Aorta (tissue), 5 donors: ENCODE results near the gene LTO1. TPM values are rescaled to one million over a fixed set of nuclear protein-coding genes. Genes with fewer than 3 reads are reported as not detected.
"Not testable (repeated sequence)": the region's sequence is repeated elsewhere in the genome, so short reads cannot be mapped to it uniquely, and the experiment has no call there.

Source experiments
- ATAC-seq: fragments of 200-7000 bp; cut with Tn5 transposase; one replicate; pipeline ENCODE4 v1.9.1; 2022; ENCODE audit warnings: moderate library complexity; ENCODE audit not compliant: low FRiP score
- DNase-seq, 2 donors: peaks; one replicate each; pipeline ENCODE4 v3.0.0-alpha.2; 2020
- H3K27ac ChIP-seq, 2 donors: one replicate each; pipeline ENCODE4 v1.5.1; 2013; ENCODE audit warnings: low read length in 2 of 2, mild to moderate bottlenecking in 2 of 2, moderate library complexity in 2 of 2, control low read depth in 1 of 2, inconsistent platforms in 1 of 2, low read depth in 1 of 2
- H3K27me3 ChIP-seq, 2 donors: one replicate each; pipeline ENCODE4 v1.6.1; 2013; ENCODE audit warnings: control low read depth in 1 of 2, low read length in 1 of 2, mild to moderate bottlenecking in 1 of 2, moderate library complexity in 1 of 2; ENCODE audit not compliant: insufficient read depth in 2 of 2, control insufficient read depth in 1 of 2
- H3K36me3 ChIP-seq, 2 donors: one replicate each; pipeline ENCODE4 v1.6.1; 2013; ENCODE audit warnings: control low read depth in 1 of 2, low read length in 1 of 2, mild to moderate bottlenecking in 1 of 2; ENCODE audit not compliant: insufficient read depth in 2 of 2, control insufficient read depth in 1 of 2
- H3K4me1 ChIP-seq, 2 donors: one replicate each; pipeline ENCODE4 v1.6.1; 2013; ENCODE audit warnings: low read length in 2 of 2, control low read depth in 1 of 2, mild to moderate bottlenecking in 1 of 2, moderate library complexity in 1 of 2; ENCODE audit not compliant: insufficient read depth in 2 of 2, control insufficient read depth in 1 of 2
- H3K4me3 ChIP-seq, 2 donors: one replicate each; pipeline ENCODE4 v1.5.1; 2013; ENCODE audit warnings: low read length in 2 of 2, control low read depth in 1 of 2, mild to moderate bottlenecking in 1 of 2
- H3K9me3 ChIP-seq: one replicate; pipeline ENCODE4 v1.6.1; 2013; ENCODE audit warnings: mild to moderate bottlenecking, low read length; ENCODE audit not compliant: control insufficient read depth
- WGBS, 2 donors: extraction: QIAGEN DNeasy Blood & Tissue Kit; methylation state at CpG; one replicate each; pipeline ENCODE4 v1.1.7; 2013; 5-methylcytosine and 5-hydroxymethylcytosine counted together
- intact Hi-C, 2 donors: fragments of 100-400 bp; cut with DNase I; formaldehyde crosslinking; loops; one replicate each; pipeline versions ENCODE4 v1.14.2 to v1.15.0; 2022
- polyA plus RNA-seq, 2 donors: library from polyadenylated mRNA; stranded (reverse); fragments of 200-250 nt; gene quantifications; one replicate each; pipeline ENCODE4 v1.2.3, GENCODE V29; 2013
- total RNA-seq, 2 donors: library from RNA; stranded (reverse); fragmentation: NEBNext Ultra II Directional; extraction: Animal tissue kit (Norgen Biotek cat#: 25700); gene quantifications; one replicate each; pipeline ENCODE4 v1.2.1, GENCODE V29; 2021
- donor health status: healthy with polysubstance abuse.
- donor health status: Bipolar disorder and iron deficiency.
- donor health status: DM: no; HTN: no; CAD: no.
- donor health status: DM: no; HTN: no; CAD: no.
- donor health status: DM: yes; HTN: yes; CAD: no.

The LTO1 gene
- total and polyA plus RNA-seq, 4 donors: 4.6 to 34.5 (median 26.6) TPM

DNA sequence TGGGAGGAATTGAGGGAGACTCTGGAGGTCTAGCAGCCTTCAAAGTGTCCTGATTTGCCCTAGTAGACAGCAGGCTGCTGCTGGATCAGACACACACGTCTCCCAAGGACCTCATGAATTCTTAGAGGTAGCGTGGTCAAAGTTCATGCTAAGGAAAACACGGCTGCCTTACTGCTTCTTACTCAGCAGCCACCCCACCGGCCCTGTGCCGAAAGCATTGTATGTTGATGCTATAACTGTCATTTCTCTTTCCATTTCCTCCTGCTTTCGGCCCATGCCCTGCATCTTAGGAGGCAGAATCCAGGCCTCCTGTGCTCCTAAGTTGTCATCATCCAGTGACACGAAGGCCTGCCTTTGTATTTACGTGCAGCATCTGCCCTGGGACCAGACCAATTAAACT, 44.7 kb downstream of the LTO1 start:
- ATAC-seq (no peak), DNase-seq (no peak)
- H3K36me3 ChIP-seq: no peaks in the 10 kb centered on the region
- no peak overlapping the region for H3K4me3 ChIP-seq
- H3K4me1 ChIP-seq: no peaks in the 10 kb centered on the region
- no peaks in the 10 kb centered on the region for H3K9me3 ChIP-seq
- H3K27me3 ChIP-seq: no peaks in the 10 kb centered on the region
- 90 to 91% methylated on average over 8 of the region's 8 CpGs for WGBS, 2 donors
- intact Hi-C loops: no loop called here
- H3K27ac ChIP-seq: no peak overlapping the region

DNA sequence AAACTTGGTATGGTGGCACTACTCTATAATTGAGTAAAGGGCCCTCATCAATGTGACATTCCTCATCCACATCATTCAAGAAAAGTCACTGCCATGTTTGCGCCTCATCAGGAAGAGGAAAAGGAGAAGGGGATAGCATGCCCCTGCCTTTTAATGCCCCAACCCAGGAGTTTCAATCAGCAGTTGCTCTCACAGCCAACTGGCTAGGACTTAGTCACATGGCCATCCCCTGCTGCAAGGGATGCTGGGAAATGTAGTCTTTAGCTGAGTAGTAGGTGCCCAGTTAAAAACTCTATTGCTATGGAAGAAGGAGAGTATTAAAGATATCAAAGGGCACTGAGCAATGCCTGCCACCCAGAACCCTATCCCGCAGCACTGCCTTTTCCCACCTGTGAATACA, 45.1 kb downstream of the LTO1 start:
- no peak for ATAC-seq
- H3K27me3 ChIP-seq: no peaks in the 10 kb centered on the region
- 92 to 98% methylated on average over 2 of the region's 2 CpGs for WGBS, 2 donors

DNA sequence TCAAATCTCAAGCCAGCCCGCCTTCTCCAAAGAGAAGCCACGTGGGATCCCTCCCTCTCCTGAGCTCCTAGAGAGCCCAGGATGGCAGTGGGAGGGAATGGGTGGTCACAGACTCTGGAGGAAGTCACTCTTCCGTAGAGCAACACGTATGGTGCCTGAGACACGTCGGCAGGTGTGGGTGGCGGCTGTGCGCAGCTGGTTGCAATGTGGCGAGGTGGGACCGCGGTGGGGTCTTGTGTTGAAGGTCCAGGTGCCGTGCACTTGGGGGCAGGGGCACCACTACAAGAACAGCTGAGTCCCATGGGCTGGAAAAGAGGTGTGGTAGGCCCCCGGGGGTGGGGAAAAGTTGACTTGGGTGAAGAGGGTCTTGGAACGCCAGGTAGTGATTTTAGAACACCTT, 47.6 kb downstream of the LTO1 start:
- Histone ChIP-seq H3K9me3 (no peaks in the 10 kb centered on the region), H3K36me3 (no peaks in the 10 kb centered on the region), H3K27me3 (no peaks in the 10 kb centered on the region), H3K4me1 (no peaks in the 10 kb centered on the region), H3K4me3 (no peak overlapping the region), H3K27ac (no peak overlapping the region)
- WGBS, 2 donors: 83 to 84% methylated on average over 14 of the region's 14 CpGs
- ATAC-seq (no peak), DNase-seq (no peak)
- intact Hi-C loops: no loop called here

More for the DNA sequence above, 45.1 kb downstream of the LTO1 start:
- Histone ChIP-seq H3K27ac (no peak overlapping the region), H3K4me3 (no peak overlapping the region), H3K36me3 (no peaks in the 10 kb centered on the region), H3K9me3 (no peaks in the 10 kb centered on the region), H3K4me1 (no peaks in the 10 kb centered on the region)
- intact Hi-C loops: no loop called here
- DNase-seq: no peak

DNA sequence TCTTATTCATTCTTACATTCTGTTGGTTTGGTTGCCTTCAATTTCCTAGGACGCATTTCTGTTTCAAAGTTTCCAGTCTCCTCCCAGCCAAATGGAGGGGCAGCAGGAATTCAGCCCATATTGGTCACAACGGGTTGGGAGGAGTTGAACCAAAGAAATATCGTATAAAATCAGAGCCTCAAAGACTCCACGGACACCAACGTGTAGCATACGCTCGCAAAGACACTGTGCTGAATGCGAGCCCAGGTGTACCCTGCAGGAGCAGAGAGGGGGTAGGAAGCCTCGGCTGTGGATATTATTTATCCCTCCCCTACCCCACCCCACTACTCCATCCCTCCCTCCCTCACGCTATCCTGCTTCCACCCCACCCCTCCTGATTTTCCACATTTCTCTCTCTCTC, 49.7 kb downstream of the LTO1 start:
- H3K9me3 ChIP-seq: no peaks in the 10 kb centered on the region
- ATAC-seq: no peak
- H3K27ac ChIP-seq: no peak overlapping the region
- H3K4me3 ChIP-seq: no peak overlapping the region
- no peaks in the 10 kb centered on the region for H3K4me1 ChIP-seq
- 80 to 83% methylated on average over 10 of the region's 10 CpGs for WGBS, 2 donors
- H3K27me3 ChIP-seq: no peaks in the 10 kb centered on the region
- no peak for DNase-seq
- intact Hi-C loops: no loop called here
- H3K36me3 ChIP-seq: no peaks in the 10 kb centered on the region

DNA sequence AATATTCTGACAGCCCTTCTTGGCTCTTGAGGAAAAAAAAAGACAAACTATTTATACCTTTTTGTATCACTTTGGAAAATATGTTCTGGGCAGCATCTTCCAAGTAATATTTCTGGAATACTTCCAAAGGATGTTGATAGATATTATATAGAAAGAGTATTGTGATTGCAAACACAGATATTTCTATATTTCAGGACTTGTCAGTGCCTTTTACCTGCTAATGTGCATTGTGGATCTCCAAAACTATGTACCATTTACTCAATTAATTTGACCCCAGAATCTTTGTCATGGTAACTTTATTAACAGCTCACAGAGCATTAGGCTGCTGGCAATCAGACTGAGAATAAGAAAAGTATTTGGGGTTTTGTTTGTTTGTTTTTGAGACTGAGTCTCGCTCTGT, 50.9 kb downstream of the LTO1 start:
- no peaks in the 10 kb centered on the region for H3K9me3 ChIP-seq
- DNase-seq (no peak), ATAC-seq (no peak)
- intact Hi-C loops: loop anchor here in 1 of 2 donors (5.0 kb wide), 1 partner anchor 117 kb away; no protein-coding TSS in a partner anchor
- H3K4me3 ChIP-seq: no peak overlapping the region
- H3K27me3 ChIP-seq: no peaks in the 10 kb centered on the region
- H3K36me3 ChIP-seq: no peaks in the 10 kb centered on the region
- no peak overlapping the region for H3K27ac ChIP-seq
- H3K4me1 ChIP-seq: no peaks in the 10 kb centered on the region
- 71 to 75% methylated on average over 1 of the region's 1 CpG for WGBS, 2 donors

DNA sequence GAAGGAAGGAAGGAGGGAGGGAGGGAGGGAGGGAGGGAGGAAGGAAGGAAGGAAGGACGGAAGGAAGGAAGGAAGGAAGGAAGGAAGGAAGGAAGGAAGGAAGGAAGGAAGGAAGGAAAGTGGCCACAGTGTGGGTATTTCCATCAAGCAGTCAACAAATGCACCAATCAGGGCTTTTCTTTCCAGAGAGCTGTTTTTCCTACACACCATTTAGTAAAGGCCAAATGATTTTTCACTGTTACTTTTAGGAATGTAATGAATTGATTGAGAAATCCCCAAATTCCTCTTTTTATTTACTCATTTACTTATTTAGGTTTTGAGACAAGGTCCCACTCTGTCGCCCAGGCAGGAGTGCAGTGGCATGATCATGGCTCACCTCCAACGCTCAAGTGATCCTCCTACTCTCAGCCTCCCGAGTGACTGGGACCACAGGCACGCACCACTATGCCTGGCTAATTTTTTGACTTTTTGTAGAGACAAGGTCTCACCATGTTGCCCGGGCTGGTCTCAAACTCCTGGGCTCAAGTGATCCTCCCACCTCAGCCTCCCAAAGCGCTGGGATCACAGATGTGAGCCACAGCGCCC, 53.0 kb downstream of the LTO1 start:
- 75 to 80% methylated on average over 7 to 8 of the region's 8 CpGs for WGBS, 2 donors
- not testable (repeated sequence) for ATAC-seq, H3K27ac ChIP-seq, H3K4me3 ChIP-seq, H3K27me3 ChIP-seq, H3K9me3 ChIP-seq, H3K4me1 ChIP-seq, H3K36me3 ChIP-seq
- intact Hi-C loops: loop anchor here in 1 of 2 donors (5.0 kb wide), 1 partner anchor 115 kb away; no protein-coding TSS in a partner anchor
- peak in 1 of 2 donors; percentile 24 for DNase-seq

DNA sequence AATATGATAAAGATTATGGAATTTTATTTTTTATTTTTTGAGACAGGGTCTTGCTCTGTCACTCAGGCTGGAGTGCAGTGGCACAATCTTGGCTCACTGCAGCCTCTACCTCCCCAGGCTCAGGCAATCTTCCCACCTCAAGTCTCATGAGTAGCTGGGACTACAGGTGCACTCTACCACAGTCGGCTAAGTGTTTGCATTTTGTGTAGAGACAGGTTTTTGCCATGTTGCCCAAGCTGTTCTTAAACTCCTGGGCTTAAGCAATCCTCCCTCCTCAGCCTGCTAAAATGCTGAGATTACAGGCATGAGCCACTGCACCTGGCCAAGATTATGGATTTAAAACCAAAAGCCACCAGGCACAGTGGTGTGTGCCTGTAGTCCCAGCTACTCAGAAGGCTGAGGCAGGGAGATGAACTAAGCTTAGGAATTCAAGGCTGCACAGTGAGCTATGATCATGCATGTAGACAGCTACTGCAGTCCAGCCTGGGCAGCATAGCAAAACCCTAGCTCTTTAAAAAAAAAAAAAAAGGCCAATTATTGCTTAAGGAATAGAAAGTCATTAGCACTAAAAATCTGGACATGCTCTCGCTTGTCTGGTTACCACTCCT, 54.4 kb downstream of the LTO1 start:
- H3K27me3 ChIP-seq: no peaks in the 10 kb centered on the region
- DNase-seq: peak in 1 of 2 donors; percentile 12
- H3K36me3 ChIP-seq: no peaks in the 10 kb centered on the region
- H3K4me3 ChIP-seq: no peak overlapping the region
- ATAC-seq: no peak
- H3K9me3 ChIP-seq: no peaks in the 10 kb centered on the region
- no peak overlapping the region for H3K27ac ChIP-seq
- H3K4me1 ChIP-seq: no peaks in the 10 kb centered on the region
- intact Hi-C loops: loop anchor here in 1 of 2 donors (5.0 kb wide), 1 partner anchor 113 kb away; no protein-coding TSS in a partner anchor
- WGBS, 2 donors: 88 to 89% methylated on average over 2 of the region's 2 CpGs

DNA sequence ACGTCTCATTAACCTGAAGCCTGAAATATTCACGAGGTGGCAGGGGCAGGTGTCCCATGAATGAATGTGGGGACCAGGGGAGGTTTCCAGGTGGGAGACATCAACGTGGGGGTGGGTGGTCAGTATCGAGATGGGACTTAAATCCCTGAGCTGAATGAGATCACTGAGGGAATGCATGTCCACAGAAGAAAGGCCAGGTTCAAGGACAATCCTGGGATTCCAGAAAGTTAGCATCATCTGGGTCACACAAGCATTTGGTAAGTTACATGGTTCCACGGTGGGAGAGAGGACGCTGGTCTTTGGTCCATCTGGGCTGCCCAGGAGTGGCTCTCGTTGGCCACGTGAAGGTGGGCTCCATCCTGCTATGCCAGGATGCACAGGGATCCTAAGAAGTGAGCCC, 56.9 kb downstream of the LTO1 start:
- no peak overlapping the region for H3K4me3 ChIP-seq
- ATAC-seq (no peak), DNase-seq (no peak)
- no peaks in the 10 kb centered on the region for H3K36me3 ChIP-seq
- H3K4me1 ChIP-seq: no peaks in the 10 kb centered on the region
- no peak overlapping the region for H3K27ac ChIP-seq
- 89 to 96% methylated on average over 8 of the region's 8 CpGs for WGBS, 2 donors
- intact Hi-C loops: no loop called here
- no peaks in the 10 kb centered on the region for H3K9me3 ChIP-seq
- H3K27me3 ChIP-seq: no peaks in the 10 kb centered on the region

DNA sequence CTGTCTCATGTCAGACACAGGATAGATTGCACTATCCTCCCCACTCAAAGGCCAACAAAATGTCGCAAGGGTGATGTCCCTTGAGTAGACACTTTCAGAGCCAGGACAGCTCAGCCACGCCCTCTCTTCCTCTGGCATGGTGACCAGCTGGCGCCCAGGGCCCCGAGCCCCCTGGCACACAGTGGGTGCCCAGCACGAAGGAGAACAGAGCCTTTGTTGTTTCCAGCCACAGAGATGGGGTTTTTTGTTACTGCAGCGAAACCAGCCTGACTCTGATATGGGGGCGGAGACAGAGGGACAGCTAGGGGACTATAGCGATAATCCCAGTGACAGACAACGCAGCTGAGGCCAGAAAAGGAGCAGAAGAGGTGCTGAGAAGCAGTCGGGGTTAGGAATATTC, 57.5 kb downstream of the LTO1 start:
- 90 to 91% methylated on average over 10 of the region's 10 CpGs for WGBS, 2 donors
- Histone ChIP-seq H3K4me1 (no peaks in the 10 kb centered on the region), H3K27ac (no peak overlapping the region), H3K4me3 (no peak overlapping the region), H3K27me3 (no peaks in the 10 kb centered on the region), H3K9me3 (no peaks in the 10 kb centered on the region), H3K36me3 (no peaks in the 10 kb centered on the region)
- ATAC-seq (no peak), DNase-seq (peak in 1 of 2 donors; percentile 33)
- intact Hi-C loops: no loop called here
